K562 (cell line): ENCODE measurements around the gene KCNH2. TPM values are rescaled to one million over a fixed set of nuclear protein-coding genes. Genes with fewer than 3 reads are reported as not detected.
A peak's percentile ranks its signal among the peaks of the same experiment; 100 is the strongest.

Experiments used
- DIDO1 ChIP-seq: fragments of 450-650 bp; IDR thresholded peaks from 2 replicates; pipeline ENCODE4 v1.6.1; 2016; ENCODE audit warnings: low read depth, missing biosample characterization, missing genetic modification characterization
- DPF2 ChIP-seq: fragments of 450-650 bp; IDR thresholded peaks from 2 replicates; pipeline ENCODE4 v1.6.1; 2016
- HINFP ChIP-seq: fragments of 450-650 bp; conservative IDR thresholded peaks from 2 replicates; pipeline ENCODE4 v1.6.1; 2016; ENCODE audit warnings: missing genetic modification characterization, low read depth, mild to moderate bottlenecking, control low read depth, missing compliant biosample characterization
- LCOR ChIP-seq: sonication (generic); formaldehyde crosslinking; IDR thresholded peaks from 2 replicates; pipeline ENCODE4 v1.8.0; 2022; ENCODE audit warnings: mild to moderate bottlenecking, missing genetic modification reagents
- MAX ChIP-seq: sonication (generic); formaldehyde crosslinking; IDR thresholded peaks from 2 replicates; pipeline ENCODE4 v1.9.0; 2022; ENCODE audit warnings: mild to moderate bottlenecking, missing genetic modification reagents
- MAZ ChIP-seq, 2 experiments: fragments of 450-650 bp in 1 of 2; sonication (generic) in 1 of 2; formaldehyde crosslinking; IDR thresholded peaks in 1 of 2; conservative IDR thresholded peaks in 1 of 2; 2 replicates each; pipeline versions ENCODE4 v1.4.0 to v1.5.0; 2020; ENCODE audit warnings: mild to moderate bottlenecking in 1 of 2, missing genetic modification reagents in 1 of 2
- PBX2 ChIP-seq, 2 experiments: IDR thresholded peaks in 1 of 2; conservative IDR thresholded peaks in 1 of 2; 2 replicates each; pipeline ENCODE4 v1.6.1; 2016; ENCODE audit warnings: low read depth in 2 of 2, mild to moderate bottlenecking in 1 of 2, missing compliant biosample characterization in 1 of 2, missing genetic modification characterization in 1 of 2, moderate library complexity in 1 of 2
- PHF20 ChIP-seq: fragments of 450-650 bp; IDR thresholded peaks from 2 replicates; pipeline ENCODE4 v1.6.1; 2018; ENCODE audit not compliant: partially characterized antibody
- SMAD4 ChIP-seq: fragments of 250-450 bp; sonication (Bioruptor Pico); conservative IDR thresholded peaks from 2 replicates; pipeline ENCODE4 v1.8.0; 2021; ENCODE audit warnings: inconsistent platforms, mild to moderate bottlenecking, moderate library complexity
- TEAD1 ChIP-seq, 2 experiments: fragments of 450-650 bp in 1 of 2; sonication (generic) in 1 of 2; formaldehyde crosslinking; IDR thresholded peaks; 2 replicates each; pipeline versions ENCODE4 v1.4.0 to v1.8.0; 2020 to 2022; ENCODE audit warnings: mild to moderate bottlenecking in 2 of 2, missing genetic modification reagents in 1 of 2
- ZNF23 ChIP-seq: fragments of 250-450 bp; sonication (Bioruptor Pico); IDR thresholded peaks from 2 replicates; pipeline ENCODE4 v1.4.0; 2020; ENCODE audit warnings: mild to moderate bottlenecking
- ZNF324 ChIP-seq: fragments of 250-450 bp; sonication (Bioruptor Pico); IDR thresholded peaks from 2 replicates; pipeline ENCODE4 v1.4.0; 2020; ENCODE audit warnings: mild to moderate bottlenecking
- ZNF347 ChIP-seq: fragments of 450-650 bp; formaldehyde crosslinking; IDR thresholded peaks from 2 replicates; pipeline ENCODE4 v1.4.0; 2020; ENCODE audit warnings: low read depth, mild to moderate bottlenecking, moderate library complexity
- polyA plus RNA-seq, 8 experiments: library from polyadenylated mRNA; depleted of rRNA in 4 of 8; stranded (reverse) in 5 of 8; unstranded in 3 of 8; fragments of >200 nt; fragmentation: Nextera tagmentation in 2 of 8; fragmentation: Illumina TruSeq in 1 of 8; extraction: Ambion mirVana in 2 of 8; extraction: Trizol in 1 of 8; gene quantifications; 2 replicates each; pipeline versions ENCODE4 v1.2.1 to v1.2.3, GENCODE V29; 2011 to 2014; ENCODE audit warnings: inconsistent platforms in 1 of 8, missing spikeins in 1 of 8
- total RNA-seq, 7 experiments: library from RNA; depleted of rRNA in 6 of 7; stranded (reverse); fragments of >200 nt in 6 of 7; fragmentation: Illumina TruSeq in 2 of 7; extraction: Trizol in 2 of 7; gene quantifications; 2 replicates each; pipeline versions ENCODE4 v1.2.1 to v1.2.3, GENCODE V29; 2011 to 2021; ENCODE audit warnings: low replicate concordance in 1 of 7
- TF ChIP-seq, protein P1 (sequence below): IDR thresholded peaks from 2 replicates; pipeline ENCODE4 v1.6.1; 2014; ENCODE audit warnings: antibody characterized with exemption
- TF ChIP-seq, protein P2 (sequence below): fragments of 250-450 bp; sonication (Bioruptor Pico); IDR thresholded peaks from 2 replicates; pipeline ENCODE4 v1.4.0; 2020; ENCODE audit warnings: borderline replicate concordance
- TF ChIP-seq, protein P3 (sequence below): sonication (generic); formaldehyde crosslinking; IDR thresholded peaks from 2 replicates; pipeline ENCODE4 v1.8.0; 2022; ENCODE audit warnings: mild to moderate bottlenecking, missing genetic modification reagents
- TF ChIP-seq, protein P4 (sequence below), 2 experiments: IDR thresholded peaks; 2 replicates each; pipeline ENCODE4 v1.6.1; 2011; ENCODE audit warnings: borderline replicate concordance in 1 of 2, control low read depth in 1 of 2, low read depth in 1 of 2, low read length in 1 of 2, mild to moderate bottlenecking in 1 of 2, mixed read lengths in 1 of 2, moderate library complexity in 1 of 2; ENCODE audit not compliant: insufficient read depth in 1 of 2, insufficient read length in 1 of 2, poor library complexity in 1 of 2, severe bottlenecking in 1 of 2; ENCODE audit errors: extremely low read depth in 1 of 2

Gene KCNH2
- total and polyA plus RNA-seq, 9 of the 15 experiments (the other 6 are each of a cell fraction or from before 2014, with no cell fraction given): 18.1 to 368 (median 218) TPM

DNA sequence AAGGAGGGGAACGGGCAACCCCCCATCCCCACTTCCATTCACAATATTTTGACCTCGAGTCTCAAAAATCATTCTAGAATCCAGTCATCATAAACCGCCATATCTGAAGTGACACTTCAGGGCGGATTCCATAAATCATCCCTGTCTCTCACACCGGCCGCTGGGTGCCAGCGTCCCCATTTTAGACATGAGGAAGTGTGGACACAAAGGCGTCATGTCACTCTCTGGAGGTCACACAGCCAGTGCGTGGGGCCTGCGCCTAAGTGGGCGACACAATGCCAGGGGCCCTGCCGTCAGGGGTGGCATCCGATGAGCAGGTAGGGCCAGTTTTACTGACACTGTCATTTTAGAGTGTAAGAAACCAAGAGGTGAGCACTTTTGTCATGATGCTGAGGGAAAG, 19.5 kb downstream of the KCNH2 start (continued):
- TF ChIP-seq, protein P1, sequence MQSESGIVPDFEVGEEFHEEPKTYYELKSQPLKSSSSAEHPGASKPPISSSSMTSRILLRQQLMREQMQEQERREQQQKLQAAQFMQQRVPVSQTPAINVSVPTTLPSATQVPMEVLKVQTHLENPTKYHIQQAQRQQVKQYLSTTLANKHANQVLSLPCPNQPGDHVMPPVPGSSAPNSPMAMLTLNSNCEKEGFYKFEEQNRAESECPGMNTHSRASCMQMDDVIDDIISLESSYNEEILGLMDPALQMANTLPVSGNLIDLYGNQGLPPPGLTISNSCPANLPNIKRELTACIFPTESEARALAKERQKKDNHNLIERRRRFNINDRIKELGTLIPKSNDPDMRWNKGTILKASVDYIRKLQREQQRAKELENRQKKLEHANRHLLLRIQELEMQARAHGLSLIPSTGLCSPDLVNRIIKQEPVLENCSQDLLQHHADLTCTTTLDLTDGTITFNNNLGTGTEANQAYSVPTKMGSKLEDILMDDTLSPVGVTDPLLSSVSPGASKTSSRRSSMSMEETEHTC: no peak
- TF ChIP-seq ZNF324 (CRISPR knock-in tag): peak; percentile 30; the same call in 1 of the 2 replicates
- peak; percentile 66; the same call in 1 of the 2 replicates for TF ChIP-seq ZNF347 (CRISPR knock-in tag)
- peak in 1 of 2 experiments; percentile 50; a peak in 2 of 4 replicates for TF ChIP-seq MAZ (CRISPR knock-in tag; conservative IDR thresholded peaks at IDR 0.05 in 1 of 2, IDR thresholded peaks at IDR 0.05 in 1 of 2)
- no peak for TF ChIP-seq HINFP (tag)
- no peak for TF ChIP-seq DIDO1 (tag)
- no peak for TF ChIP-seq ZNF23 (CRISPR knock-in tag)
- TF ChIP-seq PBX2 (CRISPR knock-in tag; IDR thresholded peaks at IDR 0.05; ENCODE audit: low read depth): peak; percentile 63
- TF ChIP-seq PBX2 (tag; conservative IDR thresholded peaks at IDR 0.05; ENCODE audit: low read depth): peak; percentile 96
- TF ChIP-seq PHF20: no peak
- TF ChIP-seq TEAD1 (CRISPR knock-in tag; IDR thresholded peaks at IDR 0.05): peak in 1 of 2 experiments; percentile 75; a peak in 2 of 4 replicates
- TF ChIP-seq, protein P2, sequence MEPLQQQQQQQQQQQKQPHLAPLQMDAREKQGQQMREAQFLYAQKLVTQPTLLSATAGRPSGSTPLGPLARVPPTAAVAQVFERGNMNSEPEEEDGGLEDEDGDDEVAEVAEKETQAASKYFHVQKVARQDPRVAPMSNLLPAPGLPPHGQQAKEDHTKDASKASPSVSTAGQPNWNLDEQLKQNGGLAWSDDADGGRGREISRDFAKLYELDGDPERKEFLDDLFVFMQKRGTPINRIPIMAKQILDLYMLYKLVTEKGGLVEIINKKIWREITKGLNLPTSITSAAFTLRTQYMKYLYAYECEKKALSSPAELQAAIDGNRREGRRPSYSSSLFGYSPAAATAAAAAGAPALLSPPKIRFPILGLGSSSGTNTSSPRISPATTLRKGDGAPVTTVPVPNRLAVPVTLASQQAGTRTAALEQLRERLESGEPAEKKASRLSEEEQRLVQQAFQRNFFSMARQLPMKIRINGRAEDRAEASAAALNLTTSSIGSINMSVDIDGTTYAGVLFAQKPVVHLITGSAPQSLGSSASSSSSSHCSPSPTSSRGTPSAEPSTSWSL (CRISPR knock-in tag): peak; percentile 68; the same call in 1 of the 2 replicates
- TF ChIP-seq MAX (CRISPR knock-in tag): no peak; the same call in 1 of the 2 replicates
- TF ChIP-seq, protein P3, sequence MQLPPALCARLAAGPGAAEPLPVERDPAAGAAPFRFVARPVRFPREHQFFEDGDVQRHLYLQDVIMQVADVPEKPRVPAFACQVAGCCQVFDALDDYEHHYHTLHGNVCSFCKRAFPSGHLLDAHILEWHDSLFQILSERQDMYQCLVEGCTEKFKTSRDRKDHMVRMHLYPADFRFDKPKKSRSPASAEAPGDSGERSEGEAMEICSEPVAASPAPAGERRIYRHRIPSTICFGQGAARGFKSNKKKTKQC (CRISPR knock-in tag): no peak
- peak; percentile 51; the same call in 1 of the 2 replicates for TF ChIP-seq DPF2
- peak; percentile 77 for TF ChIP-seq SMAD4 (CRISPR knock-in tag)
- TF ChIP-seq, protein P4, sequence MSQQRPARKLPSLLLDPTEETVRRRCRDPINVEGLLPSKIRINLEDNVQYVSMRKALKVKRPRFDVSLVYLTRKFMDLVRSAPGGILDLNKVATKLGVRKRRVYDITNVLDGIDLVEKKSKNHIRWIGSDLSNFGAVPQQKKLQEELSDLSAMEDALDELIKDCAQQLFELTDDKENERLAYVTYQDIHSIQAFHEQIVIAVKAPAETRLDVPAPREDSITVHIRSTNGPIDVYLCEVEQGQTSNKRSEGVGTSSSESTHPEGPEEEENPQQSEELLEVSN (IDR thresholded peaks at IDR 0.05; ENCODE audit: borderline replicate concordance in 1 of 2, extremely low read depth in 1 of 2, insufficient read depth in 1 of 2, insufficient read length in 1 of 2, low read depth in 1 of 2, low read length in 1 of 2, poor library complexity in 1 of 2, severe bottlenecking in 1 of 2): peak; percentile 41 to 73
- TF ChIP-seq LCOR (CRISPR knock-in tag): 0 out of 2 replicates have a peak, but pooled peaks have one; percentile 30
